Fibroblast of lung (primary cell): ENCODE data around the gene SNPH. TPM values are rescaled to one million over a fixed set of nuclear protein-coding genes. Genes with fewer than 3 reads are reported as not detected.

Source experiments
- DNase-seq, 2 donors: peaks; one replicate each; pipeline versions ENCODE4 v3.0.0 to v3.0.0-alpha.2; 2010; ENCODE audit warnings: low read depth in 2 of 2
- H2AFZ ChIP-seq: 2 replicates; pipeline ENCODE4 v1.5.1; 2012; ENCODE audit warnings: low read length, control low read depth, inconsistent platforms
- H3K27ac ChIP-seq: 2 replicates; pipeline ENCODE4 v1.5.1; 2011; ENCODE audit warnings: low read length, control low read depth; ENCODE audit not compliant: insufficient read depth
- H3K27me3 ChIP-seq: 2 replicates; pipeline ENCODE4 v1.5.1; 2011; ENCODE audit warnings: mild to moderate bottlenecking, low read length; ENCODE audit not compliant: control insufficient read depth, insufficient read depth
- H3K36me3 ChIP-seq: 2 replicates; pipeline ENCODE4 v1.5.1; 2011; ENCODE audit warnings: low read length; ENCODE audit not compliant: control insufficient read depth, insufficient read depth
- H3K4me1 ChIP-seq: 2 replicates; pipeline ENCODE4 v1.5.1; 2011; ENCODE audit warnings: low read length; ENCODE audit not compliant: control insufficient read depth, insufficient read depth; ENCODE audit errors: extremely low read depth
- H3K4me2 ChIP-seq: 2 replicates; pipeline ENCODE4 v1.5.1; 2011; ENCODE audit warnings: low read length, control low read depth; ENCODE audit not compliant: insufficient read depth; ENCODE audit errors: extremely low read depth
- H3K4me3 ChIP-seq, 4 experiments: fragments of 200-600 bp in 1 of 4; sonication (generic) in 1 of 4; replicated peaks in 1 of 4; 2 replicates each; pipeline ENCODE4 v1.5.1; 2011 to 2016; ENCODE audit warnings: low read length in 4 of 4, low read depth in 3 of 4, mild to moderate bottlenecking in 3 of 4, control low read depth in 2 of 4, inconsistent platforms in 1 of 4, mixed read lengths in 1 of 4; ENCODE audit not compliant: insufficient read depth in 1 of 4; ENCODE audit errors: control extremely low read depth in 1 of 4
- H3K79me2 ChIP-seq: 2 replicates; pipeline ENCODE4 v1.5.1; 2012; ENCODE audit warnings: mild to moderate bottlenecking, low read length, inconsistent platforms; ENCODE audit not compliant: control insufficient read depth, insufficient read depth
- H3K9ac ChIP-seq: 2 replicates; pipeline ENCODE4 v1.5.1; 2011; ENCODE audit warnings: mild to moderate bottlenecking, low read length, control low read depth; ENCODE audit not compliant: insufficient read depth
- H3K9me3 ChIP-seq: 2 replicates; pipeline ENCODE4 v1.5.1; 2012; ENCODE audit warnings: low read depth, low read length; ENCODE audit not compliant: control insufficient read depth, insufficient read depth
- H4K20me1 ChIP-seq: 2 replicates; pipeline ENCODE4 v1.5.1; 2011; ENCODE audit warnings: low read length; ENCODE audit not compliant: control insufficient read depth, insufficient read depth; ENCODE audit errors: extremely low read depth
- CTCF ChIP-seq, 2 donors: IDR thresholded peaks in 1 of 2; conservative IDR thresholded peaks in 1 of 2; 1 replicate in 1 of 2; 2 replicates in 1 of 2; pipeline ENCODE4 v1.5.1; 2011 to 2012; ENCODE audit warnings: low read length in 2 of 2, control low read depth in 1 of 2, inconsistent platforms in 1 of 2, low read depth in 1 of 2, mild to moderate bottlenecking in 1 of 2
- EZH2 ChIP-seq: IDR thresholded peaks from 2 replicates; pipeline ENCODE4 v1.5.1; 2012; ENCODE audit warnings: low read length, control low read depth, mild to moderate bottlenecking; ENCODE audit errors: missing control alignments
- polyA plus RNA-seq, 2 donors: library from polyadenylated mRNA; depleted of rRNA in 1 of 2; stranded (reverse) in 1 of 2; unstranded in 1 of 2; fragments of >200 nt; gene quantifications; 2 replicates each; pipeline ENCODE4 v1.2.1, GENCODE V29; 2011 to 2012; ENCODE audit warnings: missing spikeins in 1 of 2
- total RNA-seq: library from RNA; depleted of rRNA; stranded (reverse); fragments of >200 nt; gene quantifications from 2 replicates; pipeline ENCODE4 v1.2.1, GENCODE V29; 2014

SNPH gene
- total and polyA plus RNA-seq, 2 donors (not counting 1 experiment from before 2014, with no cell fraction given), result 0.85 to 18.5 TPM

GRCh38 chr20:1308702-1309095 lies 42.6 kb downstream of the SNPH start:
- Histone ChIP-seq H3K9ac (no peak overlapping the region), H3K27me3 (no peaks in the 10 kb centered on the region), H3K36me3 (peaks cover 7% of the 10 kb centered on the region), H4K20me1 (no peaks in the 10 kb centered on the region), H3K4me1 (no peaks in the 10 kb centered on the region), H3K79me2 (no peaks in the 10 kb centered on the region), H3K4me2 (no peak overlapping the region), H3K9me3 (no peaks in the 10 kb centered on the region), H3K27ac (no peak overlapping the region), H2AFZ (no peak overlapping the region), H3K4me3 (no peak overlapping the region)
- no peak for DNase-seq
- no peak for TF ChIP-seq EZH2
- no peak for TF ChIP-seq CTCF (conservative IDR thresholded peaks at IDR 0.05 in 1 of 2, IDR thresholded peaks at IDR 0.05 in 1 of 2; ENCODE audit: low read depth in 1 of 2, low read length in 2 of 2)

GRCh38 chr20:1309439-1309847 lies 43.3 kb downstream of the SNPH start:
- Histone ChIP-seq H2AFZ (no peak overlapping the region), H3K4me2 (no peak overlapping the region), H3K79me2 (no peaks in the 10 kb centered on the region), H3K9me3 (no peaks in the 10 kb centered on the region), H3K9ac (peak overlapping the region; percentile 2), H3K4me1 (no peaks in the 10 kb centered on the region), H3K27ac (no peak overlapping the region), H3K36me3 (peaks cover 7% of the 10 kb centered on the region), H3K4me3 (no peak overlapping the region), H3K27me3 (no peaks in the 10 kb centered on the region), H4K20me1 (no peaks in the 10 kb centered on the region)
- TF ChIP-seq CTCF (conservative IDR thresholded peaks at IDR 0.05 in 1 of 2, IDR thresholded peaks at IDR 0.05 in 1 of 2; ENCODE audit: low read depth in 1 of 2, low read length in 2 of 2) (no peak), EZH2 (no peak)
- no peak for DNase-seq

- no peak overlapping the region for H3K4me3 ChIP-seq
- no peak overlapping the region for H2AFZ ChIP-seq
- peaks cover 3% of the 10 kb centered on the region for H3K36me3 ChIP-seq
- H3K4me1 ChIP-seq, result no peaks in the 10 kb centered on the region
- TF ChIP-seq EZH2, result no peak
- TF ChIP-seq CTCF (conservative IDR thresholded peaks at IDR 0.05 in 1 of 2, IDR thresholded peaks at IDR 0.05 in 1 of 2; ENCODE audit: low read depth in 1 of 2, low read length in 2 of 2), result no peak
- DNase-seq, result no peak
- no peak overlapping the region for H3K4me2 ChIP-seq
- no peaks in the 10 kb centered on the region for H3K27me3 ChIP-seq
- no peak overlapping the region for H3K27ac ChIP-seq
- no peak overlapping the region for H3K9ac ChIP-seq
- no peaks in the 10 kb centered on the region for H3K9me3 ChIP-seq
- no peaks in the 10 kb centered on the region for H3K79me2 ChIP-seq
- H4K20me1 ChIP-seq, result no peaks in the 10 kb centered on the region
These were observed 44.0 kb downstream of the SNPH start for GRCh38 chr20:1310071-1310470.
